Amniotic epithelial cell (primary cell): ENCODE results near the gene LRRC66.

Experiments used
- DNase-seq: peaks from one replicate; pipeline ENCODE4 v3.0.0-alpha.2; 2010; ENCODE audit warnings: low read depth

LRRC66 gene

DNA sequence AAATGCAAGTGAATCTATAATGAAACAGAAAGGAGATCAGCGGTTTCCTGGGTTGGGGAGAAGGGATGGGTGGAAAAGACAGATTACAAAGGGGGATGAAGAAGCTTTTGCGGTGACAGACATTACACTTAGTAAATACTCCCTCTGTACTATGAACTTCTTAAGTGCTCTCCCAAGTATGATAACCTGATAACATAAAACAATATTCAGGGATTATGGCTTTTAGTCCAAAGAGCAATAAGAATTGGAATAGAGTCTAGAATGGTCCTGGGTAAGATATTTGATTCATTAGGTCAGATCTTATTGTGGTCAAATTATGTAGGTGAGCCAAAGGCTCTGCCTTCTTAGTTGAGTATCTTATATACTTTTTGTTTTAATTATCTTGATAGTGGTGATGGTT, 9.2 kb downstream of the LRRC66 start:
- no peak for DNase-seq

DNA sequence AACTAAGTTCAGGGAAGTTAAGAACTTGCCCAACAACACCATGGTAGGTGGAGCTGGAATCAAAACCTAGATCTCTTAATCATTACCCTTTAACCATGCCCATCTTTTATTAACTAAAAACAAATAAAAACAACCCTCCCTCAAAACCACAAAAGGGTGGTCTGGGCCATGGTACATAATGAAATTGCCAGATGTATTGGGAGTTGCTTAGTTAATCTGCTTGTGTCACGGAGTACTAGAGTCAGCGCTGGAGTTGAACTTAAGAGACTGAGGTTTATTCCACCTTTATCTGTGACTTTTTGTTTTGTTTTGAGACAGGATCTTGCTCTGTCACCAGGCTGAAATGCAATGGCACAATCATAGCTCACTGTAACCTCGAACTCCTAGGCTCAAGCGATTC, 13.3 kb downstream of the LRRC66 start:
- DNase-seq: no peak

DNA sequence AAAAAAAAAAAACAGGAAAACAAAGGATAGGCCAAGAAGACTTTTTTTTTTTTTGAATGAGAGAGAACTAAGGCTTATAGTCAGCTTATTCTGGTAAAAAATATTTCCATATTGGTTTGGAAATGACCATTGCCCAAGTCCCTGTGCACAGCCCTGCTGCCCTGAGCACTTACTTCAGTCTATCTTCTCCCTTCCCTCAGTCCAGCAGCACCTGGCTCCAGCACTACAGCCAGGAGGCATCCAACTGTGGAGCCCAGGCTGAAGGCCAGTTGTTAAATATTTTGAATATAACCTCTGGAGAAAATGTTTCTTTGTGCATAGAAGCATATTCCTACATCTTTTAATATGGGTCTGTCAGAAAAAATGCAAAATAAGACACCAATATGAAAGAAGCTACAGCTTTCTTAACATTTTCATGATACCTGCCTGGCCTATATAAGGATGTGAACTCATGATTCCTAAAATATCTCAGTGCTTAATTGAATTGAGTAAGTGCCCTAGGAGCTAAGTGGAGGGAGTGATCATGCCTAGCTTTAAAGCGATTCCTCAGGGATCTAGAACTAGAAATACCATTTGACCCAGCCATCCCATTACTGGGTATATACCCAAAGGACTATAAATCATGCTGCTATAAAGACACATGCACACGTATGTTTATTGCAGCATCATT, 14.4 kb downstream of the LRRC66 start:
- no peak for DNase-seq

DNA sequence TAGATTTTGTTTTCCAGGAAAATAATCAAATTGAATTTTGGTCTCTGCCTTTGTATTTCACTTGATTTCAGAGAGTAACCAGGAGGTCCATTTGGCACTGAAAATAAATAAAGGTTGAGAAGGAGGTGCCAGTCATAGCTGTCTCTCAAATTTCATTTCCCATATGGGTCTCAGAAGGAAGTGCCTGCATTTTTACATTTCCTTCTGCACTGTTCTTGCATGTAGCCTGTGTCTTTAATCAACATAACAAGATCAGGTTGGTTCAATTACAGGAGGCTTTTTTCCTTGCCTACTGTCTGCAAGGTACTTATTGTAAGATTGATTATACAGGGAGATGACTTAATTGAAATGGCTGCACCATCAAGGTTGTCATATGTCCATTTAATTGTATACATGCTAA, 15.7 kb downstream of the LRRC66 start:
- no peak for DNase-seq

DNA sequence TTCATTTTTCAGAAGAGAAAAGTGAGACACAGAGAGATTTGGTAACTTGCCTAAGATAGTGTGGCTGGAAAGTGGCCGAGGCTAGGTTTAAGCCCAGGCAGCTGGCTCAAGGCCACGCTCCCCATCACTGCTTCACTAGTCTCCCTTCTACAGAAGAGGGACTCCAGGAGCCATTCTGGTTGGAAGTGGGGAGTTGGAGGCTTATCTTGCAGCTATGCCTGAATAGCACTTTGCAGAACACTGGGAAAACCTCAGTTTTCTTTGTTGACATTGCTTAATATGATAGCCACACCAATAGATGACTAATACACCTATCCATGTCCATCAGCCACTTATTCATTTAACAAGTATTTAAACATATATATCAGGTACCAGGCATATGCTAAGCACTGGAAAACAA, 18.5 kb downstream of the LRRC66 start:
- DNase-seq: peak; percentile 73

DNA sequence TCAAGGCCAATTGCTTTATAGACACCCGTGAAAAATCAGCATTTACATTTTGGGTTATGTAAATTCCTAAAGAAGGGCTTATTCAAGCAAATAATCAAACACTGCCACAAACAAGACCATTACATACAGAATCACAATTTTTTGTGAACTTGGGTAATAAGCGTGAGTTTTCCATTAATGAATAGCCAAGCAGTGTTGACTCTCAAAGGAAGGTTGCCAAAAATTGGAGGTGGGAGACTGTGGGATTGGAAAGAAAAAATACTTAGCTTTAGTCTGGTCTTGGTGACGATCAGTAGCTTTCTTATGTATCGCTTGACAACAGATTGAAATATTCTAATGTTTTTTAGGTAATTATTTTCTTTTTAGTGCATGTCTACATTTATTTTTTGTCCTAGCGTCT, 20.9 kb downstream of the LRRC66 start:
- no peak for DNase-seq

DNA sequence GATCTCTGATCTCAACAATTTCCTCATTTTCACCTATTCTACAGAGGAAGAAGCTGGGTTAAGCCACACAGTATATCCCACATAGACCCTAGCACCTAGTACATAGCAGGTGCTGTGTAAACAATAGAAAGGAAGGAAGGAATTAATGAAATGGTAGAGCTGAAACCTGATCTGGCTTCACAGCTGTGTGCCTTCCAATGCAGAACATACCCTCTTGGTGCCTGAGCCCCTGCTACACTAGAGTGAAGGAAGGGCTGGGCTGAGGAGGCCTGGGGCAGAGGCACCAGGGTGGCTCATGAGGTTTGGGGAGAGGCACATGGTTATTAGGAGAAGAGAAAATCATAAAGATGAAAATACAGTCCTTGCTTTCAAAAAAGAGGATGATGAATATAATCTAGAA, 21.3 kb downstream of the LRRC66 start:
- DNase-seq: no peak

DNA sequence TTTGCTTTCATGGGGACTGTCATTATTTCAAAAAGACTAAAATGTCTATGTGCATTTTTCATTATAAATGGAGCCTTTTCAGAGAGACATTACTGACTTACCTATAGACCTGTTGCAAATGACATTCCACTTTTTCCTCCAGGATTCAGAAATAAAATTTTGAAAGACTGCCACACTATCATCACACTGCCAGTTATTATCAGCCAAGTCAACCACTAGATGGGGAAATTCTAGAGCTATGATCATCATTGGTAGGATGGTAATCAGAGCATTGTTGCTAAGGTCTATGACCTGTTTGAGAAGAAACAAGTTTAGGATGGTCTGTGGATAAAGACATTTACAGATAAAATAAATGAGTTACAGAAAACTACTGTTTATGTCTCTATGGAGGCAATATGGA, 22.5 kb downstream of the LRRC66 start:
- peak; percentile 14 for DNase-seq

DNA sequence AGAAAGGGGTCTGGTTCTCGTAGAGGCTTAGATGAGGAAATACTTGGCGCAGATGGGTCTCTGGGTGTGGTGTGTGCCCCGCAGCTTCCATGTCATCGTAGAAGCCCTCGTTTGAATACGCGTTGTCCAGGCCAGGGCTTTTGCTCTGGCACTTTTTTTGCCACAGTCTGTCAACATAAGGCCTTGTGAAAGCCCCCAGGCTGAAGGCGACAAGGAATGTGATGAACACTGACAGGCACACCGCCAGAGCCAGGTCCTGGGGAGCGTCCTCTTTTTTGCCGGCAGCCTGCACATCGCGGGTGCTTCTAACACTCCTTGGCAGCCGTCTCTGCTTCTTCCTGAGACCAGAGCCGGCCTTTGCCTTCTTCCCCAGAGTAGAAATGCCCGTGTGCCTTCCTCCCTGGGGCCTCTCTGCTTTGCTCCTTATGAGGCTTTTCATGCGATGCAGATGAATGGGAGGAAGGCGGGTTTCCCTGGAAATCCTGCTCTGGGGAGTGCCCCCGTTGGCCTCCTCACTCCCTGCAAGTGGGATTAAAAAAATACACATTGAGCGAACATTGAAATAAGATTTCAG, 24.4 kb downstream of the LRRC66 start:
- no peak for DNase-seq

DNA sequence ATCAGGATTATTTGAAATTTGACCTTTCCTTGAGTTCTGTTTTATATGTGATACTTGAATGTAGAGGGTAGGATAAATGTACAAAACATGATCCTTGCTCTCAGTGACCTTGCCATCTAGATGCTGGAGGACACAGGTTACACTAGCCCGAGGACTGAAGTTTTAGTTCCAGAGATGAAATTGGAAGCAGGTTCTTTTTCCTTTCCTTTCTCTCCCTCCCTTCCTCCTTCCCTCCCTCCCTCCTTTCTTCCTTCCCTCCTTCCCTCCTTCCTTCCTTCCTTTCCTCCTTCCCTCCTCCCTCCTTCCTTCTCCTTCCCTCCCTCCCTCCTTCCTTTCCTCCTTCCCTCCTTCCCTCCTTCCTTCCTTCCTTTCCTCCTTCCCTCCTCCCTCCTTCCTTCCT, 54.3 kb downstream of the LRRC66 start:
- DNase-seq: no peak

DNA sequence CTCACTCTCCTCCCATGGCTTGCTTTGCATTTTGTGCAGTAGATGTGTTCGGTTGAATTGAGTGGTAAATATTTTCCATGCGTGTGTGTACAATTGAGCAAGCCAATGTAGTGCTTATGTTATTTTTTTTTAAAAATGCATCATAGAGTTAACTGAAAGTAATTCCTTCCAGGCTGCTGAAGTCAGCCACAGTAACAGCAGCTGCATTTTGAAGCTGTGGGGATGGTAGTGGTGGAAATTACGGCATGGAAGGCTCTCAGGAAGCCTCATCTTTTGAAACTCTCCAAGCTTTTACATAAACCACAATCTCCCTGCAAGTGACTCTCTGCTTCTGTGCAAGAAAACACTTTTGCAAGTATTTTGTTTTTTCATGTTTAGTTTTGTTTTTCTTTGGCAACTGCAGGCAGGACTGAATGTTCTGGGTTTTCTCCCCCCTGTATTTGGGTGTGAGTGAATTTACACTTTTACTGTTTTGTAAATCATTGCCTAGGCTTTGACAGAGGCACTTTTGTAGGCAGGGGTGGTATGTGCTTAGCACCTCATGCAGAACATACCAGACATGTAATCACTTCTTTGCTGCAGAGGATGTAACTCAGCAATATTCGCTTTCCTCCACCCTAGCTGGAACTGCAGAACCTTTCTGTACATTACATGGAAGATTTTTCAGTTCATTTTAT, 56.2 kb downstream of the LRRC66 start:
- peak; percentile 2 for DNase-seq

DNA sequence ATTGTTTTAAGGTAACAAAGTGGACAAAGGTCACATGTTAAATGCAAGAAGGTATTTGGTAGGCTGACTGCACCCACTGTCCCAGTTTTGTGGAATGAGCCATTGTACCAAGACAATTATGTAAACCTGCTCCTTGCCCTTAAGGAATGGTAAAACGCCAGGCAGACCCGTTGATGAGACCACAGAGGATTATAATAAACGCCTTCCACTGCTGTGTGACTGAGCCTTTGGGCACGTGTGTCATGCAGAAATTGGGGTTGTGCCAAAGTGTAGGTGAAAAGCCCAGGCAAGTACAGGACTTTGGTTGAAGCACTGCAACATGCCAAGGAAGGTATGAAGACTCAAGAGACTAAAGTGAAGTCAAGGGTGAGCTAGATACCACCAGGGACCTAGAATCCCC, 59.7 kb downstream of the LRRC66 start:
- DNase-seq: no peak

DNA sequence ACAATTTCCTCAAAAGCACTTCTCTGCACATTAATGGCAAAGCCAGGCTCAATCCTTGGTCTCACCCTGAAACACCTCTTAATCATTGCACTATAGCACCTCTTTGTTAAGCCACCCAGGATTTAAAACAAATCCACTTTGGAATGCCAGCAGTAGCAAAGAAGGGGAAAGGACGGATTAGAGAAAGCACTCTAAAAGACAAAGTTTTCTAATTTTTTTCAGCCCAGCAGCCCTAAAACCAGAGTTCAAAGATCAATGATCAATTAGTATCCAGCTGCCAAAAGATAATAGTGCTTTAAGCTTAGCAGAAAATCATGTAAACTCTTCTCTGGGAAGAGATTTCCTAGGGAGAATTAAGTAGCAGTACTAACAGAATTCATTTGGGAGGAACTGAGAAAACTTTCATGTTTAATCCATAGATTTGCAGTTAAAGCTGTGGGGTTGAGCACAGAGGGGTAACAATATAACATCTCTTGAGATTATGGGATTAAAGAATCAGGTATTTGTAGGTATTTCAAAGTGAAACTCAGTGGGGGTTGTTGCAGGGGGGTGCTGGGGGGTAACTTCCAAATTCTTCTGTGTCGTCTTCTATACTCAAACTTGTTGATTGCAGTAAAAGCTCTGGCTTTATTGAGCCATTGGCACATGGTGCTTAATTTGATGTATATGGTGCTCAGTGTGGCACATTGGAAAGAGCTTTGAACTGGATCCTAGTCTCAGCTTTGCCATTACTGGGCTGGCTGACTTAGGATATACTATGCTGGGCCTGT, 61.8 kb downstream of the LRRC66 start:
- no peak for DNase-seq
